ENCODE measurements around the gene PHLPP1. TPM values are rescaled to one million over a fixed set of nuclear protein-coding genes. Genes with fewer than 3 reads are reported as not detected.
"Not testable (repeated sequence)": the region's sequence is repeated elsewhere in the genome, so short reads cannot be mapped to it uniquely, and the experiment has no call there.

PHLPP1 gene
- total RNA-seq = 1 to 10 TPM; 4.0 to 6.7 (median 4.3) TPM

DNA sequence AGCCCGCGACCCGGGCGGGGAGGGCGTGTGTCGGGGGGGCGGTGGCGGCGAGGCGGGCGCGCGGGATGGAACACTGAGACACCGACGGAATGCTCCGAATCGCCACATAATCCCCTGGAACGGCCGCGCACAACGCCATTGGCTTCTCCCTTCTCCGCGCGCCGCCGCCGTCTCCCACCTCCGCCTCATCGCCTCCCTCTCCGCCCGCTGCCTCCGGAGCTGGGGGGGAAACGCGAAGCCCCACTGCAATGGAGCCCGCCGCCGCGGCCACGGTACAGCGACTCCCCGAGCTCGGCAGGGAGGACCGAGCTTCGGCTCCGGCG lies at the start of gene PHLPP1:
PHLPP1 (plus strand) TSS at position 106 of the 323 bp plus-strand sequence; CDS start at position 249, 143 bp downstream.
- peak within 1 kb of the TSS; percentile 87 for H3K4me3 Mint-ChIP-seq
- no peaks in the 10 kb centered on the region for H3K9me3 Mint-ChIP-seq
- H3K36me3 Mint-ChIP-seq (ENCODE audit: insufficient read depth) = no peaks in the 10 kb centered on the region
- H3K27me3 Mint-ChIP-seq (ENCODE audit: low read depth) = no peaks in the 10 kb centered on the region
- peak; percentile 49 to 53 for ATAC-seq
- peaks cover 25% of the 10 kb centered on the region for H3K4me1 Mint-ChIP-seq (ENCODE audit: low read depth)
- DNase-seq = no peak

DNA sequence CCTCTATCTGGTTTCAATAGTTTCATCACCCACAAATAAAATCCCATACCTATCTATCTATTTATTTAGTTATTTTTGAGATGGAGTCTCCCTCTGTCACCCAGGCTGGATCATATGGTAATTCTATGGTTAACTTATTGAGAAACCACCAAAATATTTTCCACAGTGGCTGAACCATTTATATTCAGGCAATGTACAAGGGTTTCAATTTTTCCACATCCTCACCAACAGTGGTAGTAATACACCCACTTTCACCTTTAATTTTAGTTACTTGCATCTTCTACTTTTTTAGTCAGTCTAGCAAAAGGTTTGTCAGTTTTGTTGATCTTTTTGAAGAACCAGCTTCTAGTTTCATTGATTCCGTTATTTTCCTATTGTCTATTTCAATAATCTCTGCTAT lies 46.1 kb upstream of the PHLPP1 start:
- Mint-ChIP-seq H3K27me3 (ENCODE audit: low read depth) (no peaks in the 10 kb centered on the region), H3K9me3 (peaks cover 15% of the 10 kb centered on the region), H3K4me1 (ENCODE audit: low read depth) (peaks cover 5% of the 10 kb centered on the region), H3K36me3 (ENCODE audit: insufficient read depth) (peaks cover 1% of the 10 kb centered on the region), H3K4me3 (no peak overlapping the region)
- ATAC-seq (no peak), DNase-seq (no peak)

DNA sequence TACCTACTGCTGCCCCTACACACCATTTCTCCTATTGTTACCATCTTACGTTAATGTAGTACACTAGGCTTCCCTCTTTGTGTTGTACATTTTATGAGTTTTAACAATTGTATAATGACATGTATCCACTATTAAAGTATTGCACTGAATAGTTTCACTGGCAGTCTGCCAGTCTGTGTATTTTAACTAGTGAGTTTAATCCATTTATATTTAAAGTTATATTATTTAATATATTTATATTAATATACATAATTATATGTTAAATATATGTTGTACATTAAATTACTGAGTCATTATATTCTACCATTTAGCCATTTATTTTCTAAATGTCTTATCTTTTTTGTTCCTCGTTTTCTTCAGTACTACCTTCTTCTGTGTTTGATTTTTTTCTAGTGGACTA lies 44.8 kb upstream of the PHLPP1 start:
- peaks cover 15% of the 10 kb centered on the region for H3K9me3 Mint-ChIP-seq
- H3K36me3 Mint-ChIP-seq (ENCODE audit: insufficient read depth) = peaks cover 1% of the 10 kb centered on the region
- peaks cover 5% of the 10 kb centered on the region for H3K4me1 Mint-ChIP-seq (ENCODE audit: low read depth)
- H3K27me3 Mint-ChIP-seq (ENCODE audit: low read depth) = no peaks in the 10 kb centered on the region
- DNase-seq = no peak
- no peak overlapping the region for H3K4me3 Mint-ChIP-seq
- ATAC-seq = no peak

DNA sequence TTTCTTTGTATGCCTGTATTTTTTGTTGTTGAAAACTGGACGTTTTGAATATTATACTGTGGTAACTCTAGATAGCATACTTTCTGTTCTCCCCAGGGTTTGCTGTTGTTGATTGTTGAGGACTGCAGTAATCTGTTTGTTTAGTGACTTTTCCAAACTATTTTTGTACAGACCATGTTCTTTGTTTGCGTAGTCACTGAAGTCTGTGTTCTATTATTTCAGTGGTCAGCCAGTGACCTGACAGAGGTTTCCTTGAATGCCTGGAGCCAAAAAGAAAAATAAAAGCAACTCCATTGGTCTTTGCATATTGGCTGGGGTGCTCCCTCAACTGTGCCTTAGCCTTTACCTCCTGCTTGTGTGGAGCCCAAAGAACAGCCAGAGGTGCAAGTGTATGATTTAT lies 42.7 kb upstream of the PHLPP1 start:
- H3K4me1 Mint-ChIP-seq (ENCODE audit: low read depth) = peaks cover 5% of the 10 kb centered on the region
- H3K4me3 Mint-ChIP-seq = no peak overlapping the region
- peaks cover 15% of the 10 kb centered on the region for H3K9me3 Mint-ChIP-seq
- no peak for ATAC-seq
- no peak for DNase-seq
- no peaks in the 10 kb centered on the region for H3K27me3 Mint-ChIP-seq (ENCODE audit: low read depth)
- H3K36me3 Mint-ChIP-seq (ENCODE audit: insufficient read depth) = peaks cover 1% of the 10 kb centered on the region

DNA sequence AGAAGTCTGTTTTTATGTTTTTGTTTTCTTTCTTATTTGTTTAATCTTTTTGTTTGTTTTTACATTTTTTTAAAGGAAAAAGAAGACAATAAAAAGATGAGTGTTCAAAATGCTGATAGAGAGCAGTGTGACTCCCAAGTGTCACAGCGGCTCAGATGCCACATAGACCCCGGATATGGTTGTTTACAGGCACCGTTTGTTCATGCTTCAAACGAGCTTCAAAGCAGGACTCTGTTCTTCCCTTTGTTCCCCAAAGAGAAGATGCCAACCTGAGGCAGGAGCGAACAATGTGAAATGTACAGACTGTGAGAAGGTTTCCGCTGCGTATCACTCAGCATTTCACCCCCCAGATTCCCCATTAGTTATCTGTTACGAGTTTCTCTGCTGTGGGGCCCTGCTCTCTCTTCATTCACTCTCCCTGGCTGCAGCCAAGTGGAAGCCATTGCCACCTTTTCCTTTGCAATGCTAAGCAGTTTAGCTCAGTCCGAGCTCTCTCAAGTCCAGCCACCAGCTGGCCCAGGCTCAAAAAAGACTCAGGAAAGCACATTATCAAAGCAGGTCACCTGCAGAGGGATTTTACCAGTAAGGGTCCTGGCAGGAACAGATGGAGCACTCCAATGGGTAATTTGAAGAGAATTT lies 36.4 kb upstream of the PHLPP1 start:
- H3K27me3 Mint-ChIP-seq (ENCODE audit: low read depth) = peaks cover 4% of the 10 kb centered on the region

GRCh38 chr18:62682371-62682770 lies 33.0 kb upstream of the PHLPP1 start:
- DNase-seq (no peak), ATAC-seq (no peak)
- Mint-ChIP-seq H3K4me3 (no peak overlapping the region), H3K4me1 (ENCODE audit: low read depth) (no peaks in the 10 kb centered on the region), H3K27me3 (ENCODE audit: low read depth) (peaks cover 4% of the 10 kb centered on the region), H3K36me3 (ENCODE audit: insufficient read depth) (no peaks in the 10 kb centered on the region), H3K9me3 (no peaks in the 10 kb centered on the region)

More for the DNA sequence above, 36.4 kb upstream of the PHLPP1 start:
- Mint-ChIP-seq H3K36me3 (ENCODE audit: insufficient read depth) (no peaks in the 10 kb centered on the region), H3K4me1 (ENCODE audit: low read depth) (no peaks in the 10 kb centered on the region), H3K4me3 (no peak overlapping the region), H3K9me3 (no peaks in the 10 kb centered on the region)
- no peak for ATAC-seq
- no peak for DNase-seq

GRCh38 chr18:62683935-62684334 lies 31.4 kb upstream of the PHLPP1 start:
- Mint-ChIP-seq H3K4me1 (ENCODE audit: low read depth) (no peaks in the 10 kb centered on the region), H3K27me3 (ENCODE audit: low read depth) (peaks cover 4% of the 10 kb centered on the region), H3K4me3 (no peak overlapping the region), H3K36me3 (ENCODE audit: insufficient read depth) (peaks cover 1% of the 10 kb centered on the region), H3K9me3 (peaks cover 7% of the 10 kb centered on the region)
- DNase-seq (no peak), ATAC-seq (no peak)

DNA sequence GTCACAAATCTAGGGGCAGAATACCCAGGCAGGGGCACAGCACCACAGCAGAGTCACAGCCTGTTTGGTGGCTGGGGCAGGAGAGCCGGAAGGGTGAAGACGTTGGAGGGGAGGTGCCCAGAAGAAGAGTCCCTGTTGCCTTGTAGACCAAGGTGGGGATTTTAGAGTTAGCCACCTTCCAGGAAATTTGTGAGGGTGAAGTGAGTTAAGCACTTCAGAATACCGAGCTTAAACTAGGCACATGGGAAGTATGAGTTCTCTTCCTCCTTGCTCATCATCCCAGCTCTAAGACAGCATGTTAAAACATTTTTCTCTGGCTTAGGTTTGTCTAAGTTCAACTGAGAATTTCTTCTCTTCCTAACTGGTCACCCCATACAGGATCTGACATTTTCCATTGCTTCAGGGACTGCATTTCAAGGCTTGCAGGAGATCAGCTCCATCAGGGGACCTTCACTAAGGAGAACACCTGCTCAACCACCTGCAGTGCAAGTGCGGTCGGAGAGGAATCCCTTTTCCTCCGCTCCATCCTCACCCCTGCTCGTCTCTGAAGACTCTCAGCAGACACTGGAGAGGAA lies 26.5 kb upstream of the PHLPP1 start:
- Mint-ChIP-seq H3K36me3 (ENCODE audit: insufficient read depth) (peaks cover 3% of the 10 kb centered on the region), H3K4me3 (no peak overlapping the region), H3K27me3 (ENCODE audit: low read depth) (peaks cover 2% of the 10 kb centered on the region), H3K9me3 (peaks cover 20% of the 10 kb centered on the region), H3K4me1 (ENCODE audit: low read depth) (no peaks in the 10 kb centered on the region)
- no peak for DNase-seq
- ATAC-seq = no peak

DNA sequence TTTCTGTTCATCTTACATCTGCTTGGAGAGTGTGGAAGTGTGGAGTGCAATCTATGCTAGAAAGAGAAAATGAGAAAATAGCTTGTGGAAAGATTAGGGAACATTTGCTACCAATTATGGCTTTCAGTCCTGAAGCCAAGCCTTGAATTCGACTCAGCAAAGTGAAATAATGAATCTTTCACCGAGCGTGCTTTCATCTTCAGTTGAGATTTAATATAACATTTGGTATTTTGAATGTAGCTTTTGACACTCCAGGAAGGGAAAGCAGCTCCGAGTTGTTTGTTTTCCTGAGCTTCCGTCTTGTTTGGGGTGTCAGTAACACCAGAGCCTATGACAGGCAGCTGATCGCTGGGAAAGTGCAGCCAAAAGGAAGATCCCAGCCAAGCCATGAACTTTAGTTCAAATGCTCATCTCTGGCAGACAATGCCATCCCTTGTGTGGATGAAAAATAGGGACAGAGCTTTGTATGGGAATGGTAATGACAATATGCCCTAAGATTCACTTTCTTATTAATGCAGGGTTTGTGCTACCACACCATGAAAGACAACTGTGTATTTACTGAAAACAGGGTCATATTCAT lies 25.0 kb upstream of the PHLPP1 start:
- no peak for ATAC-seq
- Mint-ChIP-seq H3K27me3 (ENCODE audit: low read depth) (peaks cover 2% of the 10 kb centered on the region), H3K9me3 (peaks cover 20% of the 10 kb centered on the region), H3K4me1 (ENCODE audit: low read depth) (no peaks in the 10 kb centered on the region), H3K4me3 (no peak overlapping the region), H3K36me3 (ENCODE audit: insufficient read depth) (peaks cover 3% of the 10 kb centered on the region)
- no peak for DNase-seq

- H3K27me3 Mint-ChIP-seq (ENCODE audit: low read depth) = peaks cover 9% of the 10 kb centered on the region
- H3K36me3 Mint-ChIP-seq (ENCODE audit: insufficient read depth) = peaks cover 2% of the 10 kb centered on the region
- H3K4me3 Mint-ChIP-seq = no peak overlapping the region
- DNase-seq (no peak), ATAC-seq (no peak)
- H3K9me3 Mint-ChIP-seq = peaks cover 13% of the 10 kb centered on the region
- no peaks in the 10 kb centered on the region for H3K4me1 Mint-ChIP-seq (ENCODE audit: low read depth)
Observed at GRCh38 chr18:62693659-62694058, 21.7 kb upstream of the PHLPP1 start.

DNA sequence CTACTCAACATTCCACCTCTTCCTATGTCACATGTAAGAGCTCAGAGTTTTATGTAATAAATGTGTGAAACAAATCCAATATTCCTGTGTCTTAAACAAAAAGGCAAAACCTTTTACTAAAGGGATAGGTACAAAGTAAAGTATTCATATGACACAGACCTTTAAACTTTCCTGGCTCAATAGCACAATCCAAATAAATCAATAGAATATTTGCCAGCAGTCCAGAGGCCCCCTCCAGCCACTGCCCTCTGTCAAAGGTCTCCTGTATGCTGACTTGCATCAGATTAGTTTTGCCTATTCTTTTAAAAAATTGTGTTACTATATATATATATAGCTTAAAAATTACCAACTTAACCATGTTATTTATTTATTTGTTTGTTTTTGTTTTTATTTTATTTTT lies 17.7 kb upstream of the PHLPP1 start:
- Mint-ChIP-seq H3K4me1 (ENCODE audit: low read depth) (no peaks in the 10 kb centered on the region), H3K9me3 (peaks cover 5% of the 10 kb centered on the region), H3K4me3 (no peak overlapping the region), H3K36me3 (ENCODE audit: insufficient read depth) (no peaks in the 10 kb centered on the region), H3K27me3 (ENCODE audit: low read depth) (peaks cover 10% of the 10 kb centered on the region)
- ATAC-seq (no peak), DNase-seq (no peak)

- H3K36me3 Mint-ChIP-seq (ENCODE audit: insufficient read depth) = no peaks in the 10 kb centered on the region
- peaks cover 19% of the 10 kb centered on the region for H3K27me3 Mint-ChIP-seq (ENCODE audit: low read depth)
- DNase-seq (no peak), ATAC-seq (no peak)
- no peaks in the 10 kb centered on the region for H3K4me1 Mint-ChIP-seq (ENCODE audit: low read depth)
- H3K9me3 Mint-ChIP-seq = peaks cover 5% of the 10 kb centered on the region
- H3K4me3 Mint-ChIP-seq = no peak overlapping the region
Observed at GRCh38 chr18:62702259-62702658, 13.1 kb upstream of the PHLPP1 start.

DNA sequence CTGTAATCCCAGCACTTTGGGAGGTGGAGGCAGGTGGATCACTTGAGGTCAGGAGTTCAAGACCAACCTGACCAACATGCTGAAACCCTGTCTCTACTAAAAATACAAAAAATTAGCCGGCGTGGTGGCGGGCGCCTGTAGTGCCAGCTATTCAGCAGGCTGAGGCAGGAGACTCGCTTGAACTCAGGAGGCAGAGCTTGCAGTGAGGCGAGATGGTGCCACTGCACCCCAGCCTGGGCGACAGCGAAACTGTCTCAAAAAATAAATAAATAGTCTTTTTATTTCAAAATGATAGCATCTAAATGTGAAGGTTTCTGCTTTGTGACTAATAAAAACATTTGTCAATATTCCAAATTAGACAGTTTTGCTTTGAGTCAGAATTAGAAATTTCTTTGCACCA lies 8.5 kb upstream of the PHLPP1 start:
- not testable (repeated sequence) for H3K4me3 Mint-ChIP-seq; H3K36me3 Mint-ChIP-seq (ENCODE audit: insufficient read depth); DNase-seq; H3K9me3 Mint-ChIP-seq; ATAC-seq; H3K4me1 Mint-ChIP-seq (ENCODE audit: low read depth)
- peaks cover 13% of the 10 kb centered on the region for H3K27me3 Mint-ChIP-seq (ENCODE audit: low read depth)

DNA sequence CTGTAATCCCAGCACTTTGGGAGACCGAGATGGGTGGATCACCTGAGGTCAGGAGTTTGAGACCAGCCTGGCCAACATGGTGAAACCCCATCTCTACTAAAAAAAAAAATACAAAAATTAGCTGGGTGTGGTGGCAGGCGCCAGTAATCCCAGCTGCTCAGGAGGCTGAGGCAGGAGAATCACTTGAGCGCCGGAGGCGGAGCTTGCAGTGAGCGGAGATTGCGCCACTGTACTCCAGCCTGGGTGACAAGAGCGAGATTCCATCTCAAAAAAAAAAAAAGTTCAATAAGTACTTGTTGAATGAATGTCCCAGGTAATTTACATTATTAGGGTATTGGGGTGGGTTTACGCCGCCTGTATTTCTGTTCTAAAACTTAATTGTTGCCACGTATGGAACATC lies 5.4 kb upstream of the PHLPP1 start:
- not testable (repeated sequence) for H3K4me3 Mint-ChIP-seq; H3K36me3 Mint-ChIP-seq (ENCODE audit: insufficient read depth); H3K9me3 Mint-ChIP-seq; DNase-seq; ATAC-seq; H3K4me1 Mint-ChIP-seq (ENCODE audit: low read depth)
- peaks cover 10% of the 10 kb centered on the region for H3K27me3 Mint-ChIP-seq (ENCODE audit: low read depth)

DNA sequence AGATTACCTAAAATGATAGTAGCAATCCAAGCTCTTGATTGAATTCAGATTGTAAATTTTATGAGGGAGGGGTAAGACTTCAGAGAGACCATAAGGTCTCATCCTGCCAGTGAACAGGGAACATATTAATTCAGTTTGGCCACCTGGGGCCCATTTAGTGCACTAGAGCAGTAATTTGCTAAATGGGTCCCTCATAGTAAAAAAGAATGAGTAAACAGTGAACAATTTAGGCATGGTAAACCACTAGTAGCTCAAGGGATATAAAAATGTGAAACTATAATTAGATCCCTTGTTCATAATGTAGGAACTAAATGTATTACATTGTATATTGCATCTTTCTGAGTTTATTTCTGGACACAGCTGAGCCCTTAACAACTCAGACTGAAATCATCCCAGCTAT lies 4.9 kb upstream of the PHLPP1 start:
- no peaks in the 10 kb centered on the region for H3K36me3 Mint-ChIP-seq (ENCODE audit: insufficient read depth)
- H3K4me1 Mint-ChIP-seq (ENCODE audit: low read depth) = peaks cover 4% of the 10 kb centered on the region

More for the DNA sequence above, 4.9 kb upstream of the PHLPP1 start:
- H3K9me3 Mint-ChIP-seq = no peaks in the 10 kb centered on the region
- DNase-seq = no peak
- no peak overlapping the region for H3K4me3 Mint-ChIP-seq
- no peak for ATAC-seq
- peaks cover 7% of the 10 kb centered on the region for H3K27me3 Mint-ChIP-seq (ENCODE audit: low read depth)

Data from activated T-cell treated with anti-CD3 and anti-CD28 coated beads, Interleukin-2, amount 50 U/mL, for 4 hours (primary cell).